Pulmonary artery endothelial cell (primary cell): ENCODE results near the gene OPN1SW. TPM values are rescaled to one million over a fixed set of nuclear protein-coding genes. Genes with fewer than 3 reads are reported as not detected.
A peak's percentile ranks its signal among the peaks of the same experiment; 100 is the strongest.

ENCODE experiments used
- DNase-seq: peaks from one replicate; pipeline ENCODE4 v3.0.0-alpha.2; 2011; ENCODE audit warnings: low read depth, low spot score
- total RNA-seq: library from RNA; depleted of rRNA; stranded (reverse); fragments of >200 nt; gene quantifications from 2 replicates; pipeline ENCODE4 v1.2.3, GENCODE V29; 2014

Gene OPN1SW, protein sequence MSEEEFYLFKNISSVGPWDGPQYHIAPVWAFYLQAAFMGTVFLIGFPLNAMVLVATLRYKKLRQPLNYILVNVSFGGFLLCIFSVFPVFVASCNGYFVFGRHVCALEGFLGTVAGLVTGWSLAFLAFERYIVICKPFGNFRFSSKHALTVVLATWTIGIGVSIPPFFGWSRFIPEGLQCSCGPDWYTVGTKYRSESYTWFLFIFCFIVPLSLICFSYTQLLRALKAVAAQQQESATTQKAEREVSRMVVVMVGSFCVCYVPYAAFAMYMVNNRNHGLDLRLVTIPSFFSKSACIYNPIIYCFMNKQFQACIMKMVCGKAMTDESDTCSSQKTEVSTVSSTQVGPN
- total RNA-seq = not detected in 2 replicates

DNA sequence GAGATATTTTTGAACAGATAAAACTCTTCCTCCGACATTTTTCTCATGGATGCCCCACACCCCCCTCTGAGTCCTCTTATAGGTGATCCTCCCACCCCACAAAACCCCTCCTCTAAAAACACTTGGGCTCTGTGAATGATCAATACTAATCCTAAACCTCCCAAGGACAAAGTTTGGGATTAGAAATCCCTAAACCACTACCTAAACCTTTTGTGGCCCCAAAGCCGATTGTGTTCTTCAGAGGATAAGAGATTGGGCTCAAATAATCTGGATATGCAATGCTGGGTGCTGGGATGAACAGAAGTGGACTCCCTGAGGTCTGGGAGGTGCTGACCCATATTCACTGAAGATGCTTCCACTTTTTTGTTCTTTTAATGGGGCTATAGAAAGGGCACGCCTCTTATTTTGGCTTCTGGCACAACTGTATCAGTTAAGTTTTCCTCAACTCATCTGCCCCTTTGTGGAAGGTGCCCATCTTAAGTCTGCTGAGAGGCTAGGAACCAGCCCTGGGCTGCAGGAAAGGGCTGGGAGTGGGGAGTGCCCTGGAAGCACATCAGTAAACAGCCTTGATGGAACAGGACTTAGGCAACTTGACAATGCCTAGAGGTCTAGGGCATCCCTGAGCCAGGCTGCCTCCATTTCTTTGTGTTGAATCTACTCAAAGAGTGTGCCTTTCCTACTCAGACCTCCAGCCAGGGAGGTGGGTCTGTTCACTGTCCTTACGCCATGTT lies at the start of gene OPN1SW:
Gene OPN1SW (minus strand): TSS at position 51 of the 731 bp plus-strand sequence. CDS start 13 bp downstream, at position 38.
- DNase-seq = no peak

DNA sequence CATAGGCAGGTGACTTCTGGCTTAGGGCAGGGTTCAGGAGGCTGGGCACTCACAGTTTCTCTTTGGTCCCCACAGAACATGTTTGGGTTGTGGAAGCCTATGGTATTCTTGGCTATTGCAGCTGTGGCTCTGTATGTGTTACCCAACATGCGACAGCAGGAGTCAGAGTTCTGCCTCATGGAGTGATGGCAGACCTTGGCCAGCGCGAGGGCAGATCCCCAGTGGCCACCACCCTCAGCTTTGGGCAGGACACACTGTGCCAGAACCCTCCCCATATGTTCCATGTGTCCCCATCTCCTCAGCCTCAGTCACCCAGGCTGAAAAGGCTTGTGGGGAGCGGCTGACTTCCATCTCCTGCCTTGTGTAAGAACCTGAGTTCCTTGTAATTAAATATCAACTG lies 46.1 kb upstream of the OPN1SW start:
- no peak for DNase-seq

DNA sequence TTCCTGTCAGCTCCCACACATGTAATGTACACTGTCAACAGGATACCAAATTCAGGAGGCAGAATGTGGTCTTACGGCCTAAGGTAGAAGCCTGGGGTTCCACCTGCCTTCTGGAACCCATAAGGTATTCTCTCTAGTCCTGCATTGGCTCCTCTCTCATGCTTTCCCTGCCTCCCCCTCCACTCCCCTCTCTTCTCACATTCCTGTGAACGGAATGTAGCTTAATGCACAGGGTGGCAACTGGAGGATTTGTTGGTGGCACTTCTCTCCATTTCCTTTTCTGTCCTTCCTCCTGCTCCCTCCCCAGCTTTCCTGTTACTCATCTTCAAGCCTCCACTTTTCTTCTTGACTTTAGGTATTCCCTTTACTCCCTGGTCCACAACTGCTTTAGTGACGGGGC lies 43.1 kb upstream of the OPN1SW start:
- DNase-seq = no peak

DNA sequence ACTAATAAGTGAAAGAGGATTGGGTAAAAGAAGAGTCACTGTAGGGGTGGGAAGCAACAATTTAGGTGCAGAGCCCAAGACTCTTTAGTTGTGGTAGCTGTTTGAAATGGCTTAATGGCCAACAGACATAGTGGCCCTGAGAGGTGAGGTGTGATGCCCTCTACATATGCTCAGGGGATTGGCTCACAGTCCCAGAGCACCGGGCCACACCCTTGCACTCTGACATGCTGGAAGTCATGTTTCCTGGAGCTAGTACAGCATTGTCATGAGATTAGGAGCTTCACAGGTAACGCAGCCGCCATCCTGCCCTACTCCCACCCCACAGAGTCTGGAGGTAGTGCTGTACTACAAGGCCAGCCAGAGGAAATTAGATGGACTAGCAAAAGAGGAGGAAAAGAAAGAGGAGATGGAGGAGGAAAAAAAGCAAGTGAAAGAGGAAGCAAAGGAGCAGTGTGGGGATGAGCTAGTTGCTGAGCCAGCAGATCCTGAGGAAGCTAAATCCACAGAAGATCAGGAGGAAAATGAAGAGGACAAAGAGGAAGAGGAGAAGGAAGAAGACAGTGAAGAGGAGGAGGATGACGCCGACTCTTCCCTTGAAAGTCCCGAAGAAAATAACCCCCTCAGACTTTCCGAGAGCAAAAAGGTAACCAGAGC lies 39.8 kb upstream of the OPN1SW start:
- no peak for DNase-seq

DNA sequence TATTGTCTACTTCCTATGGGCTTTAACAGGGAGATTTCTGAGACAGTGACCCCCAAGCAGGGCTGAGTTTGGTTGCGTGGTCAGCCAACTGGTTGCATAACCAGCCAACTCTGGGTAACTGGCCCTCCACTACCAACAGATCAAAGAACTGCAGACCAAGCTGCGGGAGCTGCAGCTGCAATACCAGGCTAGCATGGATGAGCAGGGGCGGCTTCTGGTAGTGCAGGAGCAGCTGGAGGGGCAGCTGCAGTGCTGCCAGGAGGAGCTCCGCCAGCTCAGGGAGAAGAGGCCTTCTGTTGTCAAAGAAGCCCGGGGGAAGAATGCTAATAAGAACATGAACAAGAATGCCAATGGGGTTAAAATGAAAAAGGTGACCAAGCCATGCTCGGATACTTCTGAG lies 38.9 kb upstream of the OPN1SW start:
- no peak for DNase-seq

DNA sequence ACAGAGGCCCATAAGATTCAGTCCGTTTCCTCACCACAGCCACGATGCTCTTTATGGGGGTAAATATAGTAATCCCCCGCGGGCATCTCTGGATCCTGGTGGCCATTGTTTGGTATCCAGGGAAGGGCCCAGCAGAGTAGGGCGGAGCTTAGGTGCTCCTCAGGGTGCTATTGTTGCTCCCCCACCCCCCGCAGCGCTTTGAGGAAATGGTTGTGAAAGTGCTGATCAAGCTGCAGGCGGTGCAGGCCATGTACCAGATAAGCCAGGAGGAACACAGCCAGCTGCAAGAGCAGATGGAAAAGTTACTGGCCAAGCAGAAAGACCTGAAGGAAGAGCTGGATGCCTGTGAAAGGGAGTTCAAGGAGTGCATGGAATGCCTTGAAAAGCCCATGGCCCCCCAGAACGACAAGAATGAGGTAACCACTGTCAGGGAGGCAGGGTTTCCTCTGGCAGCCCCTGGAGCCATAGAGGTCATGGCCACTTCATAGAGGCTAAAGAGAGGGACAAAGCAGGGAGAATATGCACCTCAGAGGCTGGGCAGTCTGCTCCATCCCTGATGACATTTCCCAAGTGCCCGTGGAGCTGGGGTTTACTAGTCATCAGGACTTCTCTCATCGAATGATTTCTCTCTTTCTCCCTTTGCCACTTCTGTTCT lies 37.0 kb upstream of the OPN1SW start:
- DNase-seq = no peak

DNA sequence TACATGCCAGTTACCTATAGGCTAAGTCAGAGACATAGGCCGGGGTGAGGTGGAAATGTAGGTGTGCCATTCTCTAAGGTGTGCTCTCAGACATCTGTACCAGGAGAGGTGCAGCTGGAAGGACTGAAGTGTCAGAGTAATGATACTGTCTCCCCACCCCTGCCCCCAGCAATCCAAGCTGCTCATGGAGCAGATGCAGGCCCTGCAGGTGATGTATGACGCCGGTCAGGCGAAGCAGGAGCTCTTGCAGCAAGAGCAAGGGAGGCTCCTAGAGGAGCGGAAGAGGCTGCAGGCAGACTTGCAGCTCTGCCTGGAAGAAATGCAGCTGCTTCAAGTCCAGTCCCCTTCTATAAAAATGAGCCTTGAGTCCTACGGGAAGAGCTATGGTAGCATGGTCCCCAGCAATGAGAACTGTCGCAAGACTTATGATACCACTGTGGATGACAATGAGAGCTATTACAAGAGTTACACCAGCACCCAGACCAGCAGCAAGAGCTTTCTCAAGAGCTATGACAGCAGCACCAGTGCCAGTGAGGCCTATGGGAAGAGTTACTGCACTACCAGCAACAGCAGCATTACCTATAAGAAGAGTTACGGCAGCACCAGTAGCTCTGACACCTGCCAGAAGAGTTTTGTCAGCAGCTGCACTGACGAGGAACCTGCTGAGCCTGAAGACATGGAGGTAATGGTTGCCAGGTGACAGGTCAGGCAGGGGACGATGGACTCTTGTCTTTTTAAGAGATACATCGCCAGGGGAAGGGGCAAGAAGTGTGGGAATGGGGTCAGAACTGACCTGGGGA lies 36.2 kb upstream of the OPN1SW start:
- DNase-seq = no peak

DNA sequence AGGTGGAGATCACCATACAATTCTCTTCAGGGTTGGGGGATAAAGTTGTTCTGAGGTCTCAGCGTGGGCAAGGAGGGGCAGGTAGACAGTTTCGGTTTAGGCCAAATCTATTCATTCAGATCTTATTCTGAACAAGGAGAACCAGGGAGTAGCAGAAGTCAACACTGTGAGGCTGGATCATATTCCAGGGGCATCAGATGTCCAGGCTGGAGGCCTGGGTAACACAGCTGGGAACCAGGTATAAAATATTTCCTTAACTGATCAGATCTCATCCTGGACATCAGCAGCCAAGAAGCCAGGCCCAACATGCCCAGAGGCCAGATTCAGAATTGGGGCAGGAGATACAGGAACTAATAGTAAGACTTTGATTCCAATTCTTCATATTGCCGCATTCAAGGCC lies 35.4 kb upstream of the OPN1SW start:
- DNase-seq = no peak

DNA sequence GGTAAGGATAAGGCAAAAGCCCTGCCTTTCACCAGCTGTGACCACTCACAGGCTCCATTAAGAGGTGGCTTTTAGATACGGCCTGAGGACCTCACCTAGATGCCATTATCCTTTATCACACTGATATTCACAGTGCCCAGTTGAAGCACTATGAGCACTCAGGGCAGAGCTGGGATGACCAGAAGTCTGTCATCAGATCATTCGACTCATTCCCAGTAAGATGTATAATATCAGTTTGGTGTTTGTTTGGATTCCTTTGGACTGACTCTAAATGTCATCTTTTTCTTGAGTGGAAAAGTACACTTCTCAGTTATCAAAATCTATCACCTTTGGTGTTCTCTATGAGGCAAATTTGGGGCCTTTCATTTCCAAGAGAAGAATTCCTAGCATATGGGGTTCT lies 34.9 kb upstream of the OPN1SW start:
- no peak for DNase-seq

DNA sequence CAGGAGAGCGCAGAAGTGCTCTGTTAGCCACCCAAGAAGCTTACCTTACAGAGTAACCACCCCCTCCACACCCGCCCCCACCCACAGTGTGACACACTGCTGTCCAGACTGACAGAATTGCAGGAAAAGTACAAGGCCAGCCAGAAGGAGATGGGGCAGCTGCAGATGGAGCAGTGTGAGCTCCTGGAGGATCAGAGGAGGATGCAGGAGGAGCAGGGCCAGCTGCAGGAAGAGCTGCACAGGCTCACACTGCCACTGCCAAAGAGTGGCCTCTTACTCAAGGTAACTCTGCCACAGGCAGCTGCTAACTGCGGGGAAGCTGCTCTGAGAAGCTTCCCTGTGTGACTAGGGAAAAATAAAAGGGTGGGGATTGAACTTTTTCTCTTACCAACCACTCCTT lies 33.8 kb upstream of the OPN1SW start:
- no peak for DNase-seq

DNA sequence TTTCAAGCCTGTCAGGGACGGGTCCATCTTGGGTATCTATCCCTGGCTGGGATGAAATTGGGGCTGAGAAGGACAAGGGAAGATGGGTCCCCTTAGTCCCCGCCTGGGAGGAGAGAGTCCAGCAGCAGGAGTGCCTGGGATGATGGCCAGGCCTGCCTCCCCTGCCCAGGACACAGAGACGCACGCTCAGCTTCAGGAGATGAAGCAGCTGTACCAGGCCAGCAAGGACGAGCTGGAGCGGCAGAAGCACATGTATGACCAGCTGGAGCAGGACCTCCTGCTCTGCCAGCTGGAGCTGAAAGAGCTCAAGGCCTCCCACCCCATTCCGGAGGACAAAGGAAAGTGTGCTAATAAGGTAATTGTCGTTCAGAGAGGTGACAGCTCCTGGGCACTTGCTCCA lies 31.6 kb upstream of the OPN1SW start:
- DNase-seq = no peak

DNA sequence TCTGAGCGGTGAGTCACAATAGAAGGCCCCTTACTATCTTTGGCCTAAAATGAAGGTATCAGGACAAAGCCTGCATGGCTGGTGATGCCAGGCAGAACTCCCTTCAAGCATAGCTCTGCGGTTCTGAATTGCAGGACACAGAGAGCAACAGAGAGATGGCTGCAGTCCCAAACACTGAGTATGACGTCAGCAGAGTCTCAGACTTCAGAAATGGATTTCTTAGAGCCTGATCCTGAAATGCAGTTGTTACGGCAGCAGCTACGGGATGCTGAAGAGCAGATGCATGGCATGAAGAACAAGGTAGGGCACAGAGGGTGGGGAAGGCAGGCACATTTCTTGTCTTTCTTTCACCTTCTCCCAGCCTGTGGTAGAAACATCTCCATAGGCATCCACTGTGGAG lies 29.6 kb upstream of the OPN1SW start:
- DNase-seq = no peak

DNA sequence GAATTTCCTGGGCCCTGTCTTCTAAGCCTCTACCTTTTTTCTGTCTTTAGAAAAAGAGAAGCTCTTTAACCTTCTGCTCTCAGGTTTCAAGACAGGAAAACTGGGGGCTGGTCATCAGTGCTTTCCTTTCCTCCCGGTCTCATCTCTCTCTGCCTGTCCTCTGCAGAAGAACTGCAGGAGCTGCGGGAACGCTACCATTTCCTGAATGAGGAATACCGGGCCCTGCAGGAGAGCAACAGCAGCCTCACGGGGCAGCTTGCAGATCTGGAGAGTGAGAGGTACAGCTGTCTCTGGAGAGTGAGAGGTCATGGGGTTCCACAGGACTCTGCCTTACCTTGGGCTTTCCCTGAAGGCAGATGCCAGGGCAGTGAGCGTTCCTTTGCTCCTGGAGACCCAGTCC lies 28.9 kb upstream of the OPN1SW start:
- no peak for DNase-seq

DNA sequence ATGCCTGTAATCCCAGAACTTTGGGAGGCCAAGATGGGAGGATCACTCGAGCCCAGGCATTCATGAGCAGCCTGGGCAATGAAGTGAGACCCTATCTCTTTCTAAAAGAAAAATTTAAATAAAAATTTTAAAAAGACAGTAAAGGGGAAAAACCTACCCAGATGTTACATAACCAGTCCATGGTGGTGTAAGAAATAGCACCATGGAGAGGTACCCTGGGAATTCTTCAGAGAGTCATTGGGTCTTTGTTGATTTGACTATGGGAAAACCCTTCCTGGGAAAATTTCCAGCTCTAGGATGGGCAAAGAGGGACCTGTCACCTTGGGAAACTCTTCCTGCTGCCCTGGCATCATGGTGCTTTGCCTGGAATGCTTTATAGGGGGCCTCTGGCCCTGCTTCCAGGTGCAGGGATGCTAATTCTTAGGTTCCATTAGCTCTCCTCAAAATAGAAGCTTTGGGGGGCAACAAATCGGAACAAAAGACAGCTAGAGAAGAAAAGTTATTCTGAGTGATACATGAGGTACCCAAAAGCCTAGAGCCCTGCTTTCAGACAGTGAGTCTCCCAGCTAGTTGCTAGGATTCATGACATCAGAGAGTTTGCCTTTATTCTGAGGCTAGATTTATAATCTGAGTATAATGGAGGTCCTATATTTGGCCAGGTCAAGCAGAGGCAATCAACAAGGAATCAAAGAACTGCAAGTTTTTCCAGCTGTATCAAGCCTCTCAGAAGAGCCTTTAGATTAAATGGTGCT lies 26.2 kb upstream of the OPN1SW start:
- DNase-seq = no peak

DNA sequence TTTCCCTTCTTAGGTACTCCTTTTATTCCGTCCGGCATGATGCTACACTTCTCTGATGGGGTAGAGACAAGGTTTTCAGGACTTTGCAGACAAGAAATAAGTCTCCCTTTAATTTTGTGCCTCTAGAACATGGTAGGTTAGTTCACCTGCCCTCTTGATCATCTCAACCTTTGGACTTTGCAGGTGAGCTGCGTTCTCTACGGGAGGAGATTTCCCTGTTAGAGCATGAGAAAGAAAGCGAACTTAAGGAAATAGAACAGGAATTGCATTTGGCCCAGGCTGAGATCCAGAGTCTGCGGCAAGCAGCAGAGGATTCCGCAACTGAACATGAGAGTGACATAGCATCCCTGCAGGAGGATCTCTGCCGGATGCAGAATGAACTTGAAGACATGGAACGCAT lies 25.4 kb upstream of the OPN1SW start:
- DNase-seq = no peak

DNA sequence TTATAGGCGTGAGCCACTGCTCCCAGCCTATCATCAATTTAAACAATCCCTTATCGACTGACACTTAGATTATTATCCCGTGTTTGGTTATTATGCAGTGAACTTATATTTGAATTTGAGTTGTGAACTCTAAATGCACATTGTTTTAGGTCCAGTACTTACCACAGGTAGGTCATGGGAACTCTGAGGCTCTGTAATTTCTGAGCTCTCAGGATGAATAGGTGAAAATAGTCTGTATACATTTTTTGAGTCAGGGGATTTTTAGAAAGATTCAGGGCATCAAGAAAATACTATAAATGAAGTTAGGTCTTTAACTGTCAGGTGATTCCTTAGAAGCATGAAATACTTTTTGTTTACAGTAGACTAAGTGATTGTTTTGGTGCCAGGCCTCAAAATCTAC lies 25.0 kb upstream of the OPN1SW start:
- DNase-seq = no peak

DNA sequence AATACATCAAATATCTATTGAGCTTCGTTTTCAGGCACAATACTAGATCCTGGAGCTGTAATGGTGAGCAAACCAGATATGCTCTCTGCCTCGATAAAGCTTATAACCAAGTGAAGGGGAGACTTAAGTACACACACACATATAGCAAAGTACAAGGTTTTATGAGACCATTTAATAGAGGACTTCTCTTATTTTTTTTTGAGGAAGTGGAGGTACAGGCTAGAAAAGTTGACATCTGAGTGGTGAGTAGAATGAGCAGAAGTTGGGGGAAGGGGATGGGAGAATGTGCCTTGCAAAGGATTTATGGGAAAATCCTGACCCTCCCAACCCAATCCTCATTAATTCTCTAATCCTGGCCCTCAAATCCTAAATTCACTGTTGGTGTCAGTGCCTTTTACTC lies 23.9 kb upstream of the OPN1SW start:
- DNase-seq = no peak

DNA sequence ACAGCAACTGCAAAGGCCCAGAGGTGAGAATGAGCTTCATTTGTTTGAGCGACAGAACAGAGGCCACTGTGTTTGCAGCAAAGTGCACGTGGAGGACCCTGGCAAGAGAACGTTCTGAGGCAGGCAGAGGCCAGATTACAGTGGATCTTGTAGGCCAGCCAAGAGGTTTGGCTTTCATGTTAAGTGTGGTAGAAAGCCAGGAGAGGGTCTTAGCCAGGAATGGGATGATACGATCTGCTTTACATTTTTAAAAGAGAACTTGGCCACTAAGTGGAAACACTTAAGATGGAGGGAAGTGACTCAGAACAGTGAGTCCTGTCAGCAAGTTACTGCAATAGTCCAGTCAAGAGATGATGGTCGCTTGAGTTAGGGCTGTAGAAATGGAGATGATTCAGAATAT lies 20.7 kb upstream of the OPN1SW start:
- peak; percentile 13 for DNase-seq

DNA sequence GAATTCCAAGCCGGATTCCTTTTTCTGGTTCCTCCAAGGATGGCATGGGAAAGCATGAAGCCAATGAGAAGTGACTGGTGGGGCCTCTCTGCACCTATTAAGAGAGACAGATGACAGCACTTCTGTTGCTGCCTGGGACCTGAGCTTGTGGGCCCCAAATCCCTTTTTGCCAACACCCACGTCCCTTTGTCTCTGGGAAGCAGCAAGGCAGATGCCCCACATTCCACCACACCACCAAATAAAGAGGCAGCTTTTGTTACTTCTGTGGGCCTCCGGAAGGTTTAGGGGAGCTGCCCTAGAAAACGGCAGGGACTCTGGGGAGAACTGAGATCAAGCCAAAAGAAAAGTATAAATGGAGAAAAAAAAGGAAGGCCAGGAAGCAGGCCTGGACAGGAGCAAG lies 19.5 kb upstream of the OPN1SW start:
- DNase-seq = no peak

DNA sequence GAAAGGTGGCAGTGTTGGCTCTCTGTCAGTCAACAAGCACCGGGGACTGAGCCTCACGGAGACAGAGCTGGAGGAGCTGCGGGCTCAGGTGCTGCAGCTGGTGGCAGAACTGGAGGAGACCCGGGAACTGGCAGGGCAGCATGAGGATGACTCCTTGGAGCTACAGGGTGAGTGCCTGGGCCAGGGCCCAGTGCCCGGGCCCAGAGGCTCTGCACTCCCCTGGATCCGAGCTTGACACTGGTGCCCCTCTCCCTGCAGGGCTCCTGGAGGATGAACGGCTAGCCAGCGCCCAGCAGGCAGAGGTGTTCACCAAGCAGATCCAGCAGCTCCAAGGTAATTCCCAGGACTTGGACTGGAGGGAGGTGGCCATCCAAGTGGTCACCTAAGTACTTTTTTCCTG lies 18.8 kb upstream of the OPN1SW start:
- no peak for DNase-seq

DNA sequence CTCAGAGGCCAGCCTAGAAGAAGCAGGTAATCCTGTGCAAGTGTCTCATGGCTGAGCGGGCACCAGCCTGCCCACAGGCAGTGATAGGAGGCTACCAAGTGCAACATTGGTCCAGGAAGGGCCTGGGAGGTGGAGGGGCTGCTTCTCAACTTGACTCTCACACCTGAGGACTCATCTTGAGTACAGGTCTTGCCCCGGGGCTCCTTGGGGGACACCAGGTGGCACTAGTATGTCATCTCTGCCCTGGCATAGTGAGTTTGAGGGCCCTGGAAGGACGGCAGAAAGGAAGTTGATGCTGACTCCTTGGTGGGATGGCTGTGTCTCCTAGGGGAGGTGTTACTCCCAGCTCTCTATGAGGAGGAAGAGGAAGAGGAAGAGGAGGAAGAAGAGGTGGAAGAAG lies 18.4 kb upstream of the OPN1SW start:
- DNase-seq = no peak
